ENCODE results near the gene TUG1.

DNA sequence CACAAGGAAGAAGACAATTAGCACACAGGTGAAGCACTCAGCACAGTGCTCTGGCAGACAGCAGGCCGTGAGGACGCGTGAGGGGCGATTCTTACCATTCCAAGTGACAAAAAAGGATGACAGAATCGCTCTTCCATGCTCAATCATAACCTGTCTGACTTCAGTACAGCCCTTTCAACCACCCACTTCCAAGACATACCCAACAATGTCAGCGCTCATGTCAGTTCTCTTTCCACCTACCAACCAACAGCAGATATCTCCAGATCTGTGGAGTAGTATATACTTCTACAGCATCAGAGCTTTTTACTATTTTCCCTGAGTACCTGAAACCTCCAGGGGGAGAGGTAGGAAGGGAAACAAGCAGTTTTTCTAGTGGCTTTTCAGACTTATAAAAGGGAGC, 40.7 kb upstream of the TUG1 start:
- TF ChIP-seq RAD21 (IDR thresholded peaks at IDR 0.05; ENCODE audit: low read depth) (no peak), FOXM1 (IDR thresholded peaks at IDR 0.05; ENCODE audit: borderline replicate concordance, low read depth) (no peak), TCF12 (IDR thresholded peaks at IDR 0.05; ENCODE audit: low read depth) (no peak)

All from Ishikawa (cell line).